Measurements from ENCODE around the gene PASK. TPM values are rescaled to one million over a fixed set of nuclear protein-coding genes. Genes with fewer than 3 reads are reported as not detected.

Gene PASK
- total RNA-seq, 4 donors from 2014 or later: 4.1 to 8.1 (median 5.9) TPM

GRCh38 chr2:241180495-241180894 is 31.2 kb upstream of the PASK start:
- WGBS, 2 donors: 84 to 95% methylated on average over 12 of the region's 12 CpGs
- TF ChIP-seq POLR2A (IDR thresholded peaks at IDR 0.05): no peak
- TF ChIP-seq CTCF (IDR thresholded peaks at IDR 0.05): no peak
- Histone ChIP-seq H3K4me3 (no peak overlapping the region), H3K4me1 (no peaks in the 10 kb centered on the region), H3K27me3 (no peaks in the 10 kb centered on the region), H3K27ac (no peak overlapping the region), H3K36me3 (peaks cover 0 to 89% (median 3%) of the 10 kb centered on the region in 3 donors), H3K9me3 (no peaks in the 10 kb centered on the region)
- no peak for DNase-seq (ENCODE audit: low spot score in 2 of 2)

- no peaks in the 10 kb centered on the region for H3K9me3 ChIP-seq
- no peak overlapping the region for H3K4me3 ChIP-seq
- no peak for DNase-seq (ENCODE audit: low spot score in 2 of 2)
- H3K27me3 ChIP-seq: no peaks in the 10 kb centered on the region
- H3K4me1 ChIP-seq: no peaks in the 10 kb centered on the region
- TF ChIP-seq EP300 (IDR thresholded peaks at IDR 0.05) (no peak), CTCF (IDR thresholded peaks at IDR 0.05) (no peak), POLR2A (IDR thresholded peaks at IDR 0.05) (no peak)
- 81 to 85% methylated on average over 4 of the region's 4 CpGs for WGBS, 2 donors
- peaks cover 0 to 95% (median 3%) of the 10 kb centered on the region in 3 donors for H3K36me3 ChIP-seq
- H3K27ac ChIP-seq: no peak overlapping the region
Measured at GRCh38 chr2:241179899-241180298, 30.6 kb upstream of the PASK start.

GRCh38 chr2:241178961-241179360 is 29.7 kb upstream of the PASK start:
- no peak for DNase-seq (ENCODE audit: low spot score in 2 of 2)
- WGBS, 2 donors: 87 to 90% methylated on average over 4 of the region's 4 CpGs
- Histone ChIP-seq H3K4me3 (no peak overlapping the region), H3K9me3 (no peaks in the 10 kb centered on the region), H3K27me3 (no peaks in the 10 kb centered on the region), H3K27ac (no peak overlapping the region), H3K36me3 (peaks cover 0 to 95% (median 3%) of the 10 kb centered on the region in 3 donors), H3K4me1 (no peaks in the 10 kb centered on the region)
- no peak for TF ChIP-seq CTCF (IDR thresholded peaks at IDR 0.05)
- no peak for TF ChIP-seq POLR2A (IDR thresholded peaks at IDR 0.05)
- TF ChIP-seq EP300 (IDR thresholded peaks at IDR 0.05): no peak

- whole genome bisulfite sequencing, 2 donors: 87 to 93% methylated on average over 12 of the region's 12 CpGs
- TF ChIP-seq CTCF (IDR thresholded peaks at IDR 0.05) (no peak), POLR2A (IDR thresholded peaks at IDR 0.05) (no peak), EP300 (IDR thresholded peaks at IDR 0.05) (no peak)
- Histone ChIP-seq H3K4me3 (no peak overlapping the region), H3K27me3 (no peaks in the 10 kb centered on the region), H3K36me3 (peaks cover 0 to 95% (median 3%) of the 10 kb centered on the region in 3 donors), H3K4me1 (no peaks in the 10 kb centered on the region), H3K9me3 (no peaks in the 10 kb centered on the region), H3K27ac (no peak overlapping the region)
- no peak for DNase-seq (ENCODE audit: low spot score in 2 of 2)
Measured at GRCh38 chr2:241177526-241178334, 28.5 kb upstream of the PASK start.

GRCh38 chr2:241173557-241173956 is 24.3 kb upstream of the PASK start:
- WGBS, 2 donors: 85 to 92% methylated on average over 2 of the region's 2 CpGs
- no peaks in the 10 kb centered on the region for H3K4me1 ChIP-seq

More at GRCh38 chr2:241173557-241173956, 24.3 kb upstream of the PASK start:
- Histone ChIP-seq H3K4me3 (no peak overlapping the region), H3K27ac (no peak overlapping the region), H3K36me3 (peaks cover 0 to 99% (median 17%) of the 10 kb centered on the region in 3 donors), H3K27me3 (no peaks in the 10 kb centered on the region), H3K9me3 (peaks cover 0 to 19% (median 3%) of the 10 kb centered on the region in 4 donors)
- TF ChIP-seq CTCF (IDR thresholded peaks at IDR 0.05) (no peak), EP300 (IDR thresholded peaks at IDR 0.05) (no peak), POLR2A (IDR thresholded peaks at IDR 0.05) (no peak)
- no peak for DNase-seq (ENCODE audit: low spot score in 2 of 2)

Data from tibial nerve (tissue), 4 donors.